CD4-positive, alpha-beta T cell treated with Interleukin-4 for 1 hour (primary cell): ENCODE data around the gene HNRNPC.
"Not testable (repeated sequence)": the region's sequence is repeated elsewhere in the genome, so short reads cannot be mapped to it uniquely, and the experiment has no call there.

Experiments used
- DNase-seq, 2 donors: peaks; one replicate each; pipeline ENCODE4 v3.0.0-alpha.2; 2020 to 2022

Gene HNRNPC

GRCh38 chr14:21191809-21192446 is 77.3 kb downstream of the HNRNPC start:
- DNase-seq, result peak; percentile 69

- no peak for DNase-seq
Measured at GRCh38 chr14:21191261-21191808, 77.9 kb downstream of the HNRNPC start.

- DNase-seq, result no peak
Measured at GRCh38 chr14:21185491-21185890, 83.8 kb downstream of the HNRNPC start.

- DNase-seq, result no peak
Measured at GRCh38 chr14:21184254-21184653, 85.0 kb downstream of the HNRNPC start.

- no peak for DNase-seq
Measured at GRCh38 chr14:21182166-21182565, 87.1 kb downstream of the HNRNPC start.

- DNase-seq, result no peak
Measured at GRCh38 chr14:21171128-21171527, 98.1 kb downstream of the HNRNPC start.

GRCh38 chr14:21169573-21169972 is 99.7 kb downstream of the HNRNPC start:
- DNase-seq, result no peak

GRCh38 chr14:21168055-21168454 is 101.2 kb downstream of the HNRNPC start:
- DNase-seq, result no peak

GRCh38 chr14:21165670-21166069 is 103.6 kb downstream of the HNRNPC start:
- DNase-seq, result not testable (repeated sequence)

- not testable (repeated sequence) for DNase-seq
Measured at GRCh38 chr14:21165002-21165605, 104.1 kb downstream of the HNRNPC start.

GRCh38 chr14:21163871-21164291 is 105.4 kb downstream of the HNRNPC start:
- DNase-seq, result no peak

- DNase-seq, result no peak
Measured at GRCh38 chr14:21162081-21162480, 107.2 kb downstream of the HNRNPC start.

GRCh38 chr14:21160061-21160610 is 109.1 kb downstream of the HNRNPC start:
- DNase-seq, result no peak
